ENCODE data around the gene DKC1. TPM values are rescaled to one million over a fixed set of nuclear protein-coding genes. Genes with fewer than 3 reads are reported as not detected.

The DKC1 gene
- total and polyA plus RNA-seq, 2 of the 4 experiments (the other 2 are of a cell fraction): 49.9 to 63.8 TPM

GRCh38 chrX:154822029-154822428 lies 59.4 kb downstream of the DKC1 start:
- dilution Hi-C loops (cut with HindIII; ENCODE audit: low sequenced_read_pairs, unreplicated experiment) (no loop called here), intact Hi-C loops (cut with micrococcal nuclease) (no loop called here), in situ Hi-C loops (cut with MboI; ENCODE audit: low sequenced_read_pairs) (no loop called here)
- Histone ChIP-seq H3K23ac (ENCODE audit: low read depth, low read length) (no peak overlapping the region), H3K9me1 (ENCODE audit: insufficient read depth, low read length) (no peaks in the 10 kb centered on the region), H3K27ac (ENCODE audit: insufficient read depth, low read length) (no peak overlapping the region), H3K9ac (ENCODE audit: low read depth, low read length) (no peak overlapping the region), H3K36me3 (ENCODE audit: control insufficient read depth, insufficient read depth, low read length) (no peaks in the 10 kb centered on the region), H4K91ac (ENCODE audit: insufficient read depth, low read depth, low read length) (no peak overlapping the region), H3K4me3 (ENCODE audit: insufficient read depth, low read depth, low read length) (no peak overlapping the region), H2AK9ac (replicated peaks; ENCODE audit: low read depth, low read length, poor library complexity) (no peak overlapping the region), H3K27me3 (ENCODE audit: control insufficient read depth, insufficient read depth, low read length) (0 out of 2 replicates have a peak, but pooled peaks cover 1% of the 10 kb centered on the region), H2BK5ac (ENCODE audit: low read depth, low read length, poor library complexity, severe bottlenecking) (no peak overlapping the region), H2BK15ac (ENCODE audit: low read depth, low read length) (no peak overlapping the region), H4K20me1 (ENCODE audit: insufficient read depth, low read length) (no peaks in the 10 kb centered on the region), H3K79me1 (ENCODE audit: low read depth in 1 of 2, low read length in 2 of 2) (no peaks in the 10 kb centered on the region), H3K14ac (replicated peaks; ENCODE audit: low read depth, low read length) (no peak overlapping the region), H3K56ac (ENCODE audit: extremely low read depth, insufficient read depth, low read length) (no peak overlapping the region), H2BK20ac (ENCODE audit: low read depth, low read length) (no peak overlapping the region), H4K5ac (ENCODE audit: low read depth, low read length) (no peak overlapping the region), H2AFZ (replicated peaks; ENCODE audit: low read length, poor library complexity) (no peak overlapping the region), H3K4me2 (ENCODE audit: low read depth, low read length) (no peak overlapping the region), H4K8ac (ENCODE audit: low read depth in 2 of 2, low read length in 2 of 2) (no peak overlapping the region), H2BK120ac (ENCODE audit: low read depth, low read length) (no peak overlapping the region), H3K4ac (ENCODE audit: low read depth, low read length) (no peak overlapping the region), H3K18ac (ENCODE audit: low read depth, low read length) (no peak overlapping the region), H3K9me3 (ENCODE audit: control insufficient read depth, insufficient read depth, low read length) (no peaks in the 10 kb centered on the region), H2AK5ac (ENCODE audit: low read depth, low read length) (no peak overlapping the region), H3K4me1 (ENCODE audit: control insufficient read depth, insufficient read depth, low read length) (peaks cover 1% of the 10 kb centered on the region; the same call in 1 of the 2 replicates)
- TF ChIP-seq RCOR1 (IDR thresholded peaks at IDR 0.05; ENCODE audit: insufficient replicate concordance, low read length) (no peak), CEBPB (IDR thresholded peaks at IDR 0.05; ENCODE audit: low read depth, low read length) (no peak), POLR2A (IDR thresholded peaks at IDR 0.05; ENCODE audit: low read depth, low read length) (no peak), FOS (IDR thresholded peaks at IDR 0.05; ENCODE audit: low read depth, low read length) (no peak), NFE2L2 (IDR thresholded peaks at IDR 0.05; ENCODE audit: low read depth, low read length) (no peak), RAD21 (IDR thresholded peaks at IDR 0.05; ENCODE audit: low read length) (no peak), SMC3 (IDR thresholded peaks at IDR 0.05; ENCODE audit: low read depth, low read length) (no peak), USF2 (IDR thresholded peaks at IDR 0.05; ENCODE audit: low read depth, low read length) (no peak)
- BruUV-seq (replicated peaks): no TSS peak
- no peak for ATAC-seq (ENCODE audit: low read depth)
- ChIA-PET CTCF (no interaction called here), POLR2A (ENCODE audit: unreplicated experiment) (no interaction called here)
- WGBS, 2 experiments (ENCODE audit: extremely low coverage in 2 of 2, insufficient read length in 1 of 2): 100% methylated on average over 1 of the region's 3 CpGs; no CpG with 5 or more reads in 1 of the 2 experiments
- DNase-seq: no peak
